Fibroblast of skin of left quadriceps (primary cell): Measurements from ENCODE around the gene SCGB1A1.
"Not testable (repeated sequence)": the region's sequence is repeated elsewhere in the genome, so short reads cannot be mapped to it uniquely, and the experiment has no call there.

ENCODE experiments used
- DNase-seq, 2 experiments: peaks; one replicate each; pipeline ENCODE4 v3.0.0-alpha.2; 2013; ENCODE audit warnings: low read depth in 2 of 2

SCGB1A1 gene

GRCh38 chr11:62449451-62449851 is 30.6 kb downstream of the SCGB1A1 start:
- no peak for DNase-seq

- DNase-seq, result not testable (repeated sequence)
These were observed 31.1 kb downstream of the SCGB1A1 start for GRCh38 chr11:62449912-62450311.

GRCh38 chr11:62450543-62451240 is 31.9 kb downstream of the SCGB1A1 start:
- no peak for DNase-seq

GRCh38 chr11:62451241-62451621 is 32.4 kb downstream of the SCGB1A1 start:
- DNase-seq, result no peak

GRCh38 chr11:62452261-62452660 is 33.4 kb downstream of the SCGB1A1 start:
- DNase-seq, result no peak

GRCh38 chr11:62452839-62453468 is 34.1 kb downstream of the SCGB1A1 start:
- DNase-seq, result no peak

GRCh38 chr11:62456630-62457029 is 37.8 kb downstream of the SCGB1A1 start:
- no peak for DNase-seq

- DNase-seq, result no peak
These were observed 38.6 kb downstream of the SCGB1A1 start for GRCh38 chr11:62457478-62457877.

- no peak for DNase-seq
These were observed 39.6 kb downstream of the SCGB1A1 start for GRCh38 chr11:62458212-62459002.

GRCh38 chr11:62459080-62459479 is 40.2 kb downstream of the SCGB1A1 start:
- no peak for DNase-seq

- peak; percentile 67 to 70 for DNase-seq
These were observed 43.1 kb downstream of the SCGB1A1 start for GRCh38 chr11:62461740-62462507.

- no peak for DNase-seq
These were observed 43.7 kb downstream of the SCGB1A1 start for GRCh38 chr11:62462508-62462892.

- no peak for DNase-seq
These were observed 44.3 kb downstream of the SCGB1A1 start for GRCh38 chr11:62463121-62463542.

GRCh38 chr11:62464655-62465054 is 45.8 kb downstream of the SCGB1A1 start:
- no peak for DNase-seq

- DNase-seq, result no peak
These were observed 47.6 kb downstream of the SCGB1A1 start for GRCh38 chr11:62466444-62466843.

GRCh38 chr11:62468577-62468976 is 49.7 kb downstream of the SCGB1A1 start:
- DNase-seq, result no peak

- no peak for DNase-seq
These were observed 52.8 kb downstream of the SCGB1A1 start for GRCh38 chr11:62471603-62472002.

GRCh38 chr11:62472063-62472884 is 53.4 kb downstream of the SCGB1A1 start:
- DNase-seq, result no peak
